Stimulated activated naive B cell treated with anti-CD40 and anti-IgM and Interleukin-4, amounts not matched to agents 10 μg/mL and 1 μg/mL and 100 μg/mL, for 72 hours (primary cell): ENCODE measurements around the gene FAM133A.

ENCODE experiments used
- ATAC-seq, 2 donors: fragments of 150-1000 bp; cut with Tn5 transposase; replicated peaks; 2 replicates each; pipeline ENCODE4 v1.10.0; 2021; ENCODE audit warnings: moderate library complexity in 1 of 2
- DNase-seq: peaks from one replicate; pipeline ENCODE4 v3.0.0; 2021
- H3K27ac Mint-ChIP-seq: one replicate; pipeline ENCODE4 v1.8.0; 2022; ENCODE audit warnings: mild to moderate bottlenecking, mixed read lengths
- H3K27me3 Mint-ChIP-seq, 2 donors: one replicate each; pipeline ENCODE4 v1.8.0; 2022; ENCODE audit warnings: mixed read lengths in 2 of 2
- H3K36me3 Mint-ChIP-seq, 2 donors: one replicate each; pipeline ENCODE4 v1.8.0; 2022; ENCODE audit warnings: mixed read lengths in 2 of 2, mild to moderate bottlenecking in 1 of 2
- H3K4me1 Mint-ChIP-seq, 2 donors: one replicate each; pipeline ENCODE4 v1.8.0; 2022; ENCODE audit warnings: mixed read lengths in 2 of 2, mild to moderate bottlenecking in 1 of 2
- H3K4me3 Mint-ChIP-seq, 2 donors: one replicate each; pipeline ENCODE4 v1.8.0; 2022; ENCODE audit warnings: mild to moderate bottlenecking in 2 of 2, mixed read lengths in 2 of 2, moderate library complexity in 1 of 2
- H3K9me3 Mint-ChIP-seq, 2 donors: one replicate each; pipeline ENCODE4 v1.8.0; 2022; ENCODE audit warnings: mixed read lengths in 2 of 2, mild to moderate bottlenecking in 1 of 2

Gene FAM133A

DNA sequence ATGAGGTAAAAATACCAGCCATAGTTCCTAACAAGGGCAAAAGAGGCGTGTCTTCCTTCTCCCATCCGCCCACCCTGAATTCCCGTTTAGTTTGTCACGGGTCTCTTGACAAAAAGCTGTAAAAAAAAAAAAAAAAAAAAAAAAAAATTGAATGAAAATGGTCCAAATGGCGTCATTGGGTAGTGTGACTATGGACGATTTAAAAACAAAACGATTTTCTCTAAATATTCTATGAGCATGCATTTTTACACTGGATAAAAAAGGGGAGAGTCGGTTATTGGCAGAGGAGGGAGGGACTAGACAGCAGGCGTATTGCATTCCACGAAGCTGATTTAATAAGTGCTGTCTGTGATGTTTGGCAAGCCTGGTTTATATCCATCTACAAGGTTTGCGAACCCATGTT lies at the start of gene FAM133A:
TSS of gene FAM133A (plus strand) at position 338 of the 403 bp plus-strand sequence. CDS start 35,214 bp downstream, outside the sequence.
- Mint-ChIP-seq H3K9me3 (no peaks in the 10 kb centered on the region), H3K4me1 (peaks cover 4 to 10% of the 10 kb centered on the region in 2 donors), H3K27me3 (peaks cover 14 to 19% of the 10 kb centered on the region in 2 donors), H3K27ac (peak within 1 kb of the TSS; percentile 22), H3K4me3 (peak within 1 kb of the TSS; percentile 79 to 83), H3K36me3 (no peaks in the 10 kb centered on the region)
- DNase-seq (no peak), ATAC-seq (no peak)

DNA sequence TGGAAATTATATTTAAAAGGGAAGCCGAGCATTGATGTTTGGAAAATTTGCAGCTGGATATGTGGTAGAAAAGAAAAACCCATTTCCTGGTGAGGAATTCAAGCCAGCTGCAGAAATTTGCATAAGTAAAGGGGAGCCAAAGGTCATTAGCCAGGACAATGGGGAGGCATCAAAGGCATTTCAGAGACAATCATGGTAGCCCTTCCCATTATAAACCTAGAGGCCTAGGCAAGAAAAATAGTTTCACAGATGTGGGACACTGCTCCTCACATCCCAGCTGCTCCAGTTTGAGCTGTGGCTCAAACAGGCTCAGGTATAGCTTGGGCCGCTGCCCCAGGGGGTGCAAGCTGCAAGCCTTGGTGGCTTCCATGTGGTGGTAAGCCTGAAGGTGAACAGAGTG lies 36.4 kb upstream of the FAM133A start:
- Mint-ChIP-seq H3K4me3 (no peak overlapping the region), H3K4me1 (no peaks in the 10 kb centered on the region), H3K36me3 (no peaks in the 10 kb centered on the region), H3K27me3 (no peaks in the 10 kb centered on the region), H3K9me3 (peaks cover 3% of the 10 kb centered on the region in 2 donors), H3K27ac (no peak overlapping the region)
- DNase-seq (no peak), ATAC-seq (no peak)

DNA sequence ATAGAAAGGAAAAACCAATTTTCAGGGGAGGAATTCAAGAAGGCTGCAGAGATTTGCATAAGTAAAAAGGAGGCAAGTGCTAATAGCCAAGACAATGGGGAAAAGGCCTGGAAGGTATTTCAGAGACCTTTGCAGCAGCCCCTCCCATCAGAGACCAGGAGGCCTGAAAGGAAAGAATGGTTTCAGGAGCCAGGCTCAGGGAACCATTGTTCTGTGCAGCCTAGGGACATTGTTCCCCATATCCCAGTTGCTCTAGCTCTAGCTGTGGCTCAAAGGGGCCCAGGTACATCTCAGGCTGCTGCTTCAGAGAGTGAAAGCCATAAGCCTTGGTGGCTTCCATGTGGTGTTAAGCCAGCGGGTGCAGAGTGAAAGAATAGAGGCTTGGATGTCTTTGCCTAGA lies 24.6 kb upstream of the FAM133A start:
- H3K27me3 Mint-ChIP-seq, result no peaks in the 10 kb centered on the region
- no peak overlapping the region for H3K27ac Mint-ChIP-seq
- no peaks in the 10 kb centered on the region for H3K4me1 Mint-ChIP-seq
- no peak for DNase-seq
- no peak overlapping the region for H3K4me3 Mint-ChIP-seq
- ATAC-seq, result no peak
- H3K36me3 Mint-ChIP-seq, result no peaks in the 10 kb centered on the region
- peaks cover 2 to 7% of the 10 kb centered on the region in 2 donors for H3K9me3 Mint-ChIP-seq

DNA sequence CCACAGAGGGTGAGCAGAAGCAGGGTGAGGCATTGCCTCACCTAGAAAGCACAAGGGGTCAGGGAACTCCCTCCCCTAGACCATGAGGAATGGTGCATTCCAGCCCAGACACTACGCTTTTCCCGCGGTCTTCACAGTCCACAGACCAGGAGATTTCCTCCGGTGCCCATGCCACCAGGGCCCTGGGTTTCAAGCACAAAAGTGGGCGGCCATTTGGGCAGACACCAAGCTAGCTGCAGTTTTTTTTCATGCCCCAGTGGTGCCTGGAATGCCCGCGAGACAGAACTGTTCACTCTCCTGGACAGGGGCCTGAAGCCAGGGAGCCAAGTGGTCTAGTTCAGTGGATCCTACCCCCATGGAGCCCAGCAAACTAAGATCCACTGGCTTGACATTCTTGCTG lies 13.4 kb upstream of the FAM133A start:
- no peaks in the 10 kb centered on the region for H3K27me3 Mint-ChIP-seq

DNA sequence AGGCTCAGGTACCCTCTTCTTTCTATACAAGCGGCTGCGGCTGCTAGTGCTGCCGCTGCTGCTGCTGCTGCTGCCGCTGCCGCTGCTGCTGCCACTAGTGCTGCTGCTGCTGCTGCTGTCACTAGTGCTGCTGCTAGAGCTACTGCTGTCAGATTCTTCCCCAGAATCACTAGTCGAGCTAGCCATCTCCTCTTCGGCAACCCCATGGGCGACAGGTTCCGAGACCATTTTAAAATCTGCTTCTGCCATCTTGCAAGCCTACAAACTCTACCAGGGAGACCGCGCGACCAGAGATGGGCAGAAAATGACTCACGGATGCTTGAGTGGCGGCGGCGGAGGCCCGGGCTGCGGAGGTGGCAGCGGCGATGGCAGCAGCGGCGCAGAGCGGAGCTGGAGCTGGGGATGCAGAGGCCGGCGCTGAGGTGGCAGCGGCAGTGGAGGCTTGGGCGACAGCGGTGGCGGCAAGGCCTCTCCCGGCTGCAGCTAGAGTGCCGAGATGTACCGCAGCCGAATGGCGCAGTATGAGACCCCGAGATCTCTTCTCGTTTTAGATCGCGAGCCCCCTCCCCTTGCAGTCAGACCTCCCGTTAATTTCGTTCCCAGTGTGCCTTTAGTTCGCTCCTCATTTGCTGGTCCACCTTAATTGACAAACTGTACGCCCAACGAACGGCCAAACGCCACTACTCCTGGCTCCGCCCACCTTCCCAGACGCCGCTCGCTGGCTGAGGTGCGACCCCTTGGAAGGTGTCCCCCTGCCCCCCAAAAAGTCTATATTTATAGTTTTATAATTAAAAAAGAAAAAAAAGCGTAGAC lies 744 bp upstream of the FAM133A start, which contains the start of gene NAP1L3:
TSS of gene NAP1L3 (minus strand) at position 523 of the 813 bp plus-strand sequence. CDS start at position 249, 274 bp downstream.
- no peaks in the 10 kb centered on the region for H3K36me3 Mint-ChIP-seq
- peak; percentile 18 for DNase-seq
- ATAC-seq, result peak; percentile 81 to 87
- peak within 1 kb of the TSS; percentile 22 for H3K27ac Mint-ChIP-seq
- H3K4me1 Mint-ChIP-seq, result peaks cover 4 to 10% of the 10 kb centered on the region in 2 donors
- peak within 1 kb of the TSS; percentile 79 to 83 for H3K4me3 Mint-ChIP-seq
- no peaks in the 10 kb centered on the region for H3K9me3 Mint-ChIP-seq
- peaks cover 14 to 19% of the 10 kb centered on the region in 2 donors for H3K27me3 Mint-ChIP-seq

More for the DNA sequence above, 13.4 kb upstream of the FAM133A start:
- no peak overlapping the region for H3K27ac Mint-ChIP-seq
- DNase-seq (no peak), ATAC-seq (no peak)
- no peak overlapping the region for H3K4me3 Mint-ChIP-seq
- H3K9me3 Mint-ChIP-seq, result peaks cover 3 to 7% of the 10 kb centered on the region in 2 donors
- H3K4me1 Mint-ChIP-seq, result no peaks in the 10 kb centered on the region
- no peaks in the 10 kb centered on the region for H3K36me3 Mint-ChIP-seq

DNA sequence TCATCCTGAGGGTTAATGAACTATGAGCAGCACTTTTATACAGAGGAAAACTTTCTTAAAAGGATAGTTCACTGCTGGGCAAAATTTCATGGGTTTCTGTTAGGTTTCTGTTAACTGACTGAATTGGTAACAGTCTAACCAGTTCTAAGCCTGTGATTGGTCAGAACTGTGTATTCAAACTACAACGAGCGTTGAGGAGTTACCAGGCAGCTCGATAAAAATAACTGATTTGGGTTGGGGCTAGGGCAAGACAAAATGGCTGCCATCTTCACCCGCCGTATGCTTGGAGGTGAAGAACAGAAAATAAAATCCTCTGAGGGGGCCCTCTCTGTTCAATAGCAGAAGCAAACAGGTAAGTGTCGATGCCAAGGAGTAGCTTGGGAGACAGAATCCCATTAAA lies 22.0 kb downstream of the FAM133A start:
- H3K36me3 Mint-ChIP-seq, result no peaks in the 10 kb centered on the region

DNA sequence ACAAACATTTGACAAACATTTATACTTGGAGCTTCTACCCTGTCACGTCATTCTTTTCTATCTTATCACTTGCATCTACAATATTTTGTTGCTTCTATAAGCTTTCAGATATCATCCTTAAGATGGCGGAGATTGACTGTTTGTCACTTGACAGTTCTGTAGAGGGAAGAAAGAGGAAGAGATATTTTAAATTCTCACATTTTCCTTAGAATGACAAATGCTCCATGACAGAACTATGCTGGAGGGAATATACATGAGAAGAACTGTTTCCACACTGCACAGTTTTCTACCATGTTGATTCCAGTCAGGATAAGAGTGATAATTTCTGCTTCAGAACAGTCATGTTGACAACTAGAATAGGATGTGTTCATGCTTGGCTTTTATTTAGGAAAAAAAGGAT lies 29.7 kb downstream of the FAM133A start:
- ATAC-seq (no peak), DNase-seq (no peak)
- H3K36me3 Mint-ChIP-seq, result no peaks in the 10 kb centered on the region
- H3K9me3 Mint-ChIP-seq, result peaks cover 4% of the 10 kb centered on the region in 2 donors
- no peak overlapping the region for H3K4me3 Mint-ChIP-seq
- H3K4me1 Mint-ChIP-seq, result no peaks in the 10 kb centered on the region
- no peaks in the 10 kb centered on the region for H3K27me3 Mint-ChIP-seq
- no peak overlapping the region for H3K27ac Mint-ChIP-seq

More for the DNA sequence above, 22.0 kb downstream of the FAM133A start:
- H3K27me3 Mint-ChIP-seq, result no peaks in the 10 kb centered on the region
- ATAC-seq, result no peak
- no peak overlapping the region for H3K27ac Mint-ChIP-seq
- H3K4me1 Mint-ChIP-seq, result no peaks in the 10 kb centered on the region
- peaks cover 0 to 1% of the 10 kb centered on the region in 2 donors for H3K9me3 Mint-ChIP-seq
- no peak for DNase-seq
- no peak overlapping the region for H3K4me3 Mint-ChIP-seq

DNA sequence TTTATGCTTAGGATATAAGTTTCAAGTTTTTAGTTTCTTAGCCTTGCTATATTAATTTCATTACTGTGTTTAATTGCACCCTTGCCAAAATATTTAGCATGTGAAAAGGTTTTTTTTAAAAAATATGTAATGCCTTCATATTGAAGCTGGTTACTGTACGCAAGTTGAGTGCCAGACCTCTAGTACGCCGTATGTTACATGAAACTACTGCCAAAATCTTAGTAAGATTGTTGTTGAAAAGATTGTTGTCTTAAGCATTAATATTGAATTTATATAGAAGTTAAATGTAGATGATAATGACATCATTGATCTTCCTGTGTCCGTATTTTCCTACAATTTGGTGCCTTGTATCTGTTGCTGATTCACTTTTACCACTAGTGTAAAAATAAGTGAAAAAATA lies 37.1 kb downstream of the FAM133A start:
- Mint-ChIP-seq H3K9me3 (peaks cover 4 to 10% of the 10 kb centered on the region in 2 donors), H3K27ac (no peak overlapping the region), H3K4me1 (no peaks in the 10 kb centered on the region), H3K27me3 (no peaks in the 10 kb centered on the region), H3K4me3 (no peak overlapping the region), H3K36me3 (no peaks in the 10 kb centered on the region)
- ATAC-seq (no peak), DNase-seq (no peak)

DNA sequence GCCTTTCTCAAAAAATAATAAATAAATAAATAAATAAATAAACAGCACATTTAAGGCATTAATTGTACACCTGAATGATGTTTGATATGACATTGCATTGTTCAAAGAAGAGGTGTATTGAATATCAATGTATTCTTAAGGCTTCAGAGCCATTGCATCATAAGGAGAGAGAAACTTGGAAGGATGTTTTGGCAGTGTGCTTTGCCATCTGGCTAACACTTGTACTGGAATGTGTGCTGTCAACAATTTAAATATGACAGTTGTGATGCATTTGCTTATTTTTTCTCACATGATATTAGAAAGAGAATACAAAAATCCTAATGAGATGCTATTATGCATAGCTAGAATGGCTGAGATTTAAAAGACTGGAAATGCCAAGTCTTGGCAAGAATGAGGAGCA lies 67.8 kb downstream of the FAM133A start:
- no peak overlapping the region for H3K27ac Mint-ChIP-seq
- H3K4me3 Mint-ChIP-seq, result no peak overlapping the region
- DNase-seq (no peak), ATAC-seq (no peak)
- no peaks in the 10 kb centered on the region for H3K36me3 Mint-ChIP-seq
- no peaks in the 10 kb centered on the region for H3K4me1 Mint-ChIP-seq
- H3K27me3 Mint-ChIP-seq, result no peaks in the 10 kb centered on the region
- peaks cover 0 to under 1% of the 10 kb centered on the region in 2 donors for H3K9me3 Mint-ChIP-seq

DNA sequence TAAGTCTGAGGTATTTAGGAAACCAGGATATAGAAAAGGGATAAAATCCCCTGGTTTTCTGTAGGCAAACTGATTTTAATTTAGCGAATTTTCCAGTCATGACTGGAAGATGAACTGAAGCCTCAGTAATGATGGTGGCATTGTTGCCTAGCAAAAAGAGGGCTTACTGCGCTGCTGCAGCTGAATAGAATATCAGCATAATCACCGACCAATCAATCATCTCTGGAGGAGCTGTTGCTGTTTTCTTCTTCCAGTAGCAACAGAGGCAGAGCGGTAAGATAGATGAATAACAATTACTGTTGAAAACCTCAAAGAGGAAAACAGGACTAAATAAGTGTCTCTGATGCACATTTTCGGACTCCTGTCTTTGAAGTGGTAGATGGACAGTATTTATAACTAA lies 86.2 kb downstream of the FAM133A start:
- Mint-ChIP-seq H3K9me3 (peaks cover 2 to 9% of the 10 kb centered on the region in 2 donors), H3K27ac (no peak overlapping the region), H3K36me3 (no peaks in the 10 kb centered on the region), H3K27me3 (no peaks in the 10 kb centered on the region), H3K4me1 (no peaks in the 10 kb centered on the region), H3K4me3 (no peak overlapping the region)
- DNase-seq (no peak), ATAC-seq (no peak)
